GM23338 (cell line): ENCODE data around the gene MAP1LC3B. TPM values are rescaled to one million over a fixed set of nuclear protein-coding genes. Genes with fewer than 3 reads are reported as not detected.
A peak's percentile ranks its signal among the peaks of the same experiment; 100 is the strongest.

ENCODE experiments used
- ATAC-seq: fragments of 200-7000 bp; cut with Tn5 transposase; 3 replicates; pipeline ENCODE4 v1.9.1; 2020
- DNase-seq: peaks from one replicate; pipeline ENCODE4 v3.0.0-alpha.2; 2015; ENCODE audit warnings: low spot score
- H2AFZ ChIP-seq: fragments of 200-600 bp; sonication (generic); 2 replicates; pipeline ENCODE4 v1.8.0; 2016; ENCODE audit warnings: antibody characterized with exemption, mild to moderate bottlenecking, moderate library complexity
- H3F3A ChIP-seq: fragments of 200-600 bp; sonication (generic); replicated peaks from 2 replicates; pipeline ENCODE4 v1.8.0; 2017; ENCODE audit warnings: antibody characterized with exemption, mixed run types, low read depth
- H3K27ac ChIP-seq: fragments of 200-600 bp; sonication (generic); 2 replicates; pipeline ENCODE4 v1.6.1; 2016; ENCODE audit warnings: low read depth
- H3K27me3 ChIP-seq: fragments of 200-600 bp; sonication (generic); 2 replicates; pipeline ENCODE4 v1.8.0; 2016; ENCODE audit warnings: mild to moderate bottlenecking, mixed run types, moderate library complexity; ENCODE audit not compliant: insufficient read depth
- H3K36me3 ChIP-seq: fragments of 200-600 bp; sonication (generic); 2 replicates; pipeline ENCODE4 v1.8.0; 2016; ENCODE audit warnings: mild to moderate bottlenecking; ENCODE audit not compliant: insufficient read depth
- H3K4me1 ChIP-seq: fragments of 200-600 bp; sonication (generic); 2 replicates; pipeline ENCODE4 v1.8.0; 2016; ENCODE audit warnings: mild to moderate bottlenecking, moderate library complexity; ENCODE audit not compliant: insufficient read depth
- H3K4me2 ChIP-seq: fragments of 200-600 bp; sonication (generic); 2 replicates; pipeline ENCODE4 v1.7.1; 2017; ENCODE audit warnings: mixed run types
- H3K4me3 ChIP-seq: fragments of 200-600 bp; sonication (generic); 2 replicates; pipeline ENCODE4 v1.6.1; 2016; ENCODE audit warnings: mixed run types
- H3K79me2 ChIP-seq: fragments of 200-600 bp; sonication (generic); replicated peaks from 2 replicates; pipeline ENCODE4 v1.8.0; 2017; ENCODE audit warnings: mild to moderate bottlenecking; ENCODE audit not compliant: insufficient read depth
- H3K9me2 ChIP-seq: fragments of 200-600 bp; sonication (generic); 2 replicates; pipeline ENCODE4 v1.8.0; 2017; ENCODE audit not compliant: insufficient read depth
- H4K20me1 ChIP-seq: fragments of 200-600 bp; sonication (generic); replicated peaks from 2 replicates; pipeline ENCODE4 v1.8.0; 2017; ENCODE audit warnings: mild to moderate bottlenecking; ENCODE audit not compliant: insufficient read depth
- H3K27ac Mint-ChIP-seq: 2 replicates; pipeline ENCODE4 v1.8.0; 2020; ENCODE audit warnings: inconsistent platforms, mild to moderate bottlenecking, moderate library complexity, mixed read lengths
- H3K27me3 Mint-ChIP-seq: 3 replicates; pipeline ENCODE4 v1.8.0; 2022; ENCODE audit warnings: low read depth, mild to moderate bottlenecking, moderate library complexity, mixed read lengths, inconsistent platforms; ENCODE audit not compliant: insufficient read depth, poor library complexity
- H3K36me3 Mint-ChIP-seq: 3 replicates; pipeline ENCODE4 v1.8.0; 2021; ENCODE audit warnings: low read depth, mild to moderate bottlenecking, inconsistent platforms, moderate library complexity, mixed read lengths
- H3K4me1 Mint-ChIP-seq: 3 replicates; pipeline ENCODE4 v1.8.0; 2020; ENCODE audit warnings: mild to moderate bottlenecking, inconsistent platforms, mixed read lengths
- H3K4me3 Mint-ChIP-seq: 3 replicates; pipeline ENCODE4 v1.8.0; 2021; ENCODE audit warnings: moderate library complexity, mild to moderate bottlenecking, inconsistent platforms, mixed read lengths
- H3K9me3 Mint-ChIP-seq: 3 replicates; pipeline ENCODE4 v1.8.0; 2020; ENCODE audit warnings: moderate library complexity, mild to moderate bottlenecking, inconsistent platforms, mixed read lengths
- CREB1 ChIP-seq: fragments of 250-450 bp; sonication (Bioruptor Pico); IDR thresholded peaks from 2 replicates; pipeline ENCODE4 v1.5.0; 2020; ENCODE audit warnings: low read depth, mild to moderate bottlenecking, moderate library complexity
- CTCF ChIP-seq, 2 experiments: fragments of 200-600 bp in 1 of 2; sonication (generic) in 1 of 2; conservative IDR thresholded peaks; 2 replicates each; pipeline versions ENCODE4 v1.5.1 to v1.6.1; 2016 to 2017; ENCODE audit warnings: antibody characterized with exemption in 2 of 2, low read depth in 2 of 2, mild to moderate bottlenecking in 2 of 2, moderate library complexity in 1 of 2
- ETS1 ChIP-seq: IDR thresholded peaks from 2 replicates; pipeline ENCODE4 v1.6.1; 2016; ENCODE audit warnings: antibody characterized with exemption
- EZH2phosphoT487 ChIP-seq: fragments of 200-600 bp; sonication (generic); IDR thresholded peaks from one replicate; pipeline ENCODE4 v1.8.1; 2018; ENCODE audit warnings: antibody characterized with exemption; ENCODE audit not compliant: unreplicated experiment
- JUNB ChIP-seq: IDR thresholded peaks from one replicate; pipeline ENCODE4 v1.6.1; 2016; ENCODE audit warnings: antibody characterized with exemption; ENCODE audit not compliant: unreplicated experiment
- ZNF114 ChIP-seq: fragments of 250-450 bp; sonication (Bioruptor Pico); IDR thresholded peaks from 2 replicates; pipeline ENCODE4 v1.5.0; 2020; ENCODE audit warnings: mild to moderate bottlenecking, moderate library complexity
- ZNF331 ChIP-seq: fragments of 250-450 bp; sonication (Bioruptor Pico); IDR thresholded peaks from 2 replicates; pipeline ENCODE4 v1.5.0; 2020; ENCODE audit warnings: low read depth, mild to moderate bottlenecking, moderate library complexity
- ZNF462 ChIP-seq: fragments of 250-450 bp; sonication (Bioruptor Pico); IDR thresholded peaks from 2 replicates; pipeline ENCODE4 v1.5.0; 2020; ENCODE audit warnings: mild to moderate bottlenecking, moderate library complexity
- polyA plus RNA-seq: library from polyadenylated mRNA; unstranded; fragments of >200 nt; fragmentation: Nextera tagmentation; extraction: Ambion mirVana; gene quantifications from 2 replicates; pipeline ENCODE4 v1.2.1, GENCODE V29; 2016
- total RNA-seq: library from RNA; depleted of rRNA; stranded (reverse); fragments of >200 nt; shearing (Covaris generic); gene quantifications from 2 replicates; pipeline ENCODE4 v1.2.3, GENCODE V29; 2014

The MAP1LC3B gene
- total and polyA plus RNA-seq, 2 experiments from 2014 or later = 35.9 to 80.2 TPM

GRCh38 chr16:87388818-87389134 is 3.4 kb upstream of the MAP1LC3B start (continued):
- no peak for TF ChIP-seq ZNF462 (CRISPR knock-in tag)
- TF ChIP-seq ETS1 = no peak
- TF ChIP-seq EZH2phosphoT487 = no peak
- no peak for TF ChIP-seq ZNF331
- TF ChIP-seq CTCF (conservative IDR thresholded peaks at IDR 0.05; ENCODE audit: low read depth in 2 of 2) = no peak
- TF ChIP-seq CREB1 (CRISPR knock-in tag) = no peak

GRCh38 chr16:87389245-87389644 is 2.9 kb upstream of the MAP1LC3B start:
- H3K27ac Mint-ChIP-seq = 0 out of 2 replicates have a peak overlapping the region, but pooled peaks have one; percentile 50
- no peaks in the 10 kb centered on the region for H3K27me3 ChIP-seq
- H3K4me1 ChIP-seq = peaks cover 25% of the 10 kb centered on the region
- TF ChIP-seq ZNF331 = no peak
- TF ChIP-seq CTCF (conservative IDR thresholded peaks at IDR 0.05; ENCODE audit: low read depth in 2 of 2) = no peak
- TF ChIP-seq ZNF114 (CRISPR knock-in tag) = no peak
- TF ChIP-seq JUNB = no peak
- no peak for TF ChIP-seq ETS1
- H3K4me3 Mint-ChIP-seq = no peak overlapping the region; the same call in 2 of the 3 replicates
- ATAC-seq (no peak), DNase-seq (no peak)
- peaks cover 13% of the 10 kb centered on the region for H3K79me2 ChIP-seq
- H3K9me2 ChIP-seq = no peaks in the 10 kb centered on the region
- H3K36me3 ChIP-seq = no peaks in the 10 kb centered on the region
- peaks cover 11% of the 10 kb centered on the region for H4K20me1 ChIP-seq
- no peaks in the 10 kb centered on the region; the same call in 2 of the 3 replicates for H3K36me3 Mint-ChIP-seq
- peaks cover 34% of the 10 kb centered on the region for H3K4me1 Mint-ChIP-seq
- H3K4me2 ChIP-seq = no peak overlapping the region
- no peak overlapping the region for H2AFZ ChIP-seq
- no peaks in the 10 kb centered on the region for H3K9me3 Mint-ChIP-seq
- peaks cover 23% of the 10 kb centered on the region for H3K27me3 Mint-ChIP-seq
- H3K27ac ChIP-seq = no peak overlapping the region
- H3K4me3 ChIP-seq = no peak overlapping the region
- 0 out of 2 replicates have a peak, but pooled peaks cover 17% of the 10 kb centered on the region for H3F3A ChIP-seq
